Renal cortical epithelial cell (primary cell): ENCODE results near the gene SLC7A6OS. TPM values are rescaled to one million over a fixed set of nuclear protein-coding genes. Genes with fewer than 3 reads are reported as not detected.

Experiments used
- DNase-seq: peaks from one replicate; pipeline ENCODE4 v3.0.0-alpha.2; 2011; ENCODE audit warnings: low read depth
- total RNA-seq: library from RNA; depleted of rRNA; stranded (reverse); fragments of >200 nt; gene quantifications from 2 replicates; pipeline ENCODE4 v1.2.3, GENCODE V29; 2014

Gene SLC7A6OS
- total RNA-seq, 1 donor from 2014 or later = 12.1 TPM

- no peak for DNase-seq
These were observed 30.8 kb downstream of the SLC7A6OS start for GRCh38 chr16:68279726-68280558.

GRCh38 chr16:68276223-68276622 is 34.5 kb downstream of the SLC7A6OS start:
- no peak for DNase-seq

DNA sequence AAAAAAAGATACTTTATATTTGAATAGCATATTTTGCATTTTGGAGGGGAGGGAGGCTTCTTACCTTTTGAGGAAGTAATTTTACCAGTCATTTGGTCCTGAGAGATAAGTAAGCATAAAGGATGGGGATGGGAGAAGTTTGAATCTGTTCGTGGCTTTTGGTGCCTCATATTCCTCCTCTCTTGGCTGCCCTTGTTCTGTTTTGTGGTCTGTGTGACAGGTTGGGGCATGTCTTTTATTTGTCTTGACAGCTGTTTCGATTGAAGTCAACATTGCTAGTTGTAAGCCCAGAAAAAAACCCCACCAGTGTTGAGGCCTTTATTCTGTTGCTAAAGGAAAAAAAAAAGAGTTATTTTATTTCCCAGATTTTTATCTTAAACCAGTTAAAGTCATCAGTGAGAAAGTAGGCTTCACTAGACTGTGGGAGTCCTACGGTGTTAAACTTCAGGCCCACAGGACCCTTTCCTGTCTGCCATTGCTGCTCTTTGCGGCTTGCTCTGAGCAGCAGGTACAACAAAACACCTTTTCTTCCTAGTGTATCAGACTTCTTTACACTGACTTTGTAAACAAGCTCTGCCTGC is 35.0 kb downstream of the SLC7A6OS start:
- no peak for DNase-seq

DNA sequence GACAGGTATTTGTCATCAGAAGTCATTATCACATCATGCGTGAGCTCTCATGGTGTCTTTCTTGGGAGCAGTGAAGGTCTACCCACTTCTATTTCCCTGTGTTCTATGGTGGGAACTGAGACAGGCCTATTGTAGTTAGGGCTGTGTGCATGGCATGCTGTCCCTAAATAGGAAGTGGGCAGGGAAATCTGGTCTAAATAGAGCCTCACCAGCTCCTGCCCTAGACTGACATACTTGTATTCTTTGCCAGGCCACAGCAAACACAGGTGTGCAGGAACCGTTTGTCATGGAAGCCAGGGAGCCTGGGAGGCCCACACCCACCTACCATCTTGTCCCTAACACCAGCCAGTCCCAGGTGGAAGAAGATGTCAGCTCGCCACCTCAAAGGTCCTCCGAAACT is 36.3 kb downstream of the SLC7A6OS start:
- DNase-seq = no peak

DNA sequence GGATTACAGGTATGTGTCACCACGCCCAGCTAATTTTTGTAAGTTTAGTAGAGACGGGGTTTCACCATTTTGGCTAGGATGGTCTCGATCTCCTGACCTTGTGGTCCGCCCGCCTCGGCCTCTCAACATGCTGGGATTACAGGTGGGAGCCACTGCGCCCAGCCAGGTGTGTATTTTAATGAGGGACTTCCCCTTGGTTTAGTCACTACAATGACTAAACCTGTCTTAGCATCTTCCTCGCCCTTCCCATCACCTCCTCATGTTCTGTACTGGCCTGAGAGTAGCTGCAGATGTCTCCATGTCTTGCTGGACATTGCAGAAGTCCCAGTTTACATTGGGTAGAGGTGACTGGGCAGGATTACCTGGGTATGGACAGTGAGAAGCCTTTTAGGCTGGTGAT is 36.9 kb downstream of the SLC7A6OS start:
- DNase-seq = no peak

DNA sequence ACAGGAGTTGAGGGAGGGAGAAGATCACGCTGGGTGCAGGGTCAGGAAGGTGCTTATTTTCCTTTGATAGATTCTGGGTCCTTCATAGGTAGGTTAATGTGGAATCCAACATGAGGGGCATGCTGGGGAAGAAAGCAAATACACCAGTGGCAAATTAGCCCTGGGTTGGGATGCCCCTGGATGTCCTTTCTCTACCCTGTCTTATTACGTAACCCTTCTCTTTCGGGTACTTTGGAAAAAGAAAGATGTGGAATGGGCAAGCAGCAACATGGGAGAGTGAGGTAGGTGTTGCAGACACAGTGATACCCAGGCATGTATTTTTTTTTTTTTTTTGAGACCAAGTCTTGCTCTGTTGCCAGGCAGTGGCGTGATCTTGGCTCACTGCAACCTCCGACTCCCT is 37.3 kb downstream of the SLC7A6OS start:
- no peak for DNase-seq

DNA sequence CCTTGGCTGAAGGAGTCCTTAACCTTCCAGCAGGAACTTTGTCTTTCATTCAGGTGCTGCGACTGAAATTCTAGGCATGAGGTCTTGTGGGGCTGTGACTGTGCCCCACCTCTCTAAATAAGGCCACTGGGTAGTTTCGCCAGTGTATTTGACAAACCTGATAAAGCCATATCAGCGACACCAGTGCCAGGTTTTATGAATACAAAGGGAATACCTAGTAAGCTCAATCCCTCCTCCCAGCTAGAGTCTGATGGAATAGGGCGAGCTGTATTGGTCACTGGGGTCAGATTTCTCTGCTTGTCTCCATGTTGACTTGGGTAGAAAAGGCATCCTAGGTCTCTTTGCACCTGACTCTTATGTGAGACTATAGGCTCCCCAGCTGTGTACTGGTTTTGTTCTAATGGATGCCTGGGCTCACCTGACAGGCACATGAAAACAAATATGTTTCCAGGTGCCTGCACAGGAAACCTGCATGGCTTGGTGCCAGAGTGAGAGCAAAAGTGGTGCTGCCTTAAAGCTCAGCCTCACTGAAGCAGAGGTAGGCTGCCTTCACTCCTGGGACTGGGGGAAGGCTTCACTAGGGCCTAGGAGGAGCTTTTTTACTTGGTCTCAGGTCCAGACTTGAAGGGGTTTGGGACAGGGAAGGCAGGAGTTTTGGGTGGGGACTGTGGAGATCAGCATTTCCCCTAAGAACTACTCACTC is 38.1 kb downstream of the SLC7A6OS start:
- DNase-seq = no peak

DNA sequence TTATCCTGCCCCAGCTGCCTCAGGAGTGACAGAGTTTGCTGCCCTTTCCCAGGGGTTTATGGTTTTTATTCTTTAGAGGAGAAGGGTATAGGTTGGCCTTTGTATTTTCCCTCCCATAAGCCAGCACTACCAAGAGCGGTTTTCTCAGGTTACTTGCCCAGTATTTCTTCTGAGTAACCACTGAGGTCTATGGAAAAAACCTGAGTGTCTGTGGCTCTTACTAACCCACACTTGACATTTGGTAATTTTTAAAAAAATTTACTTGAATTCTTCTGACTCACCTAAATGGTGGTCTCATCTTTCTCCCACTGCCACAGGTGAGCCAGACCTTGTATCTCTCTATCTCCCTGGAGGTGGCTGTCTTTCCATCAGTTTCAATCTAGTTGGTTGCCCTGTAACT is 40.4 kb downstream of the SLC7A6OS start:
- no peak for DNase-seq

DNA sequence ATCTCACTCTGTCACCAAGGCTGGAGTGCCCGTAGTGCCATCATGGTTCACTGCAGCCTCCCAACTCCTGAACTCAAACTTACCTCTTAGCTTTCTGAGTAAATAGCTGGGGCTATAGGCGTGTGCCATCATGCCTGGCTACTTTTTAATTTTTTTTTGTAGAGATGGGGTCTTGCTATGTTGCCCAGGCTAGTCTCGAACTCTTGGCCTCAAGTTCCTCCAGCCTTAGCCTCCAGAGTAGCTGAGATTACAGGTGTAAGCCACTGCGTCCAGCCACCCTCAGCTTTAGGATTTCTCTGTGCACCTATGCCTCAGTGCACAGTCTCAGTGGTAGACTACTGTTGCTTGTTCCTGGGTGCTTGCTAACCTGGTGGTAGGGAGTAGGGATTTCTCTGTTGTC is 41.0 kb downstream of the SLC7A6OS start:
- DNase-seq = no peak

GRCh38 chr16:68267612-68268405 is 42.9 kb downstream of the SLC7A6OS start:
- DNase-seq = peak; percentile 17

GRCh38 chr16:68265078-68265920 is 45.4 kb downstream of the SLC7A6OS start:
- peak; percentile 87 for DNase-seq

GRCh38 chr16:68264128-68265077 is 46.3 kb downstream of the SLC7A6OS start, which contains the start of gene SLC7A6:
SLC7A6 (plus strand) TSS chr16:68264526; CDS start chr16:68274727, 10,201 bp downstream.
- DNase-seq = no peak

GRCh38 chr16:68263559-68264127 is 47.1 kb downstream of the SLC7A6OS start:
- DNase-seq = no peak

- no peak for DNase-seq
These were observed 51.5 kb downstream of the SLC7A6OS start for GRCh38 chr16:68259007-68259825.

DNA sequence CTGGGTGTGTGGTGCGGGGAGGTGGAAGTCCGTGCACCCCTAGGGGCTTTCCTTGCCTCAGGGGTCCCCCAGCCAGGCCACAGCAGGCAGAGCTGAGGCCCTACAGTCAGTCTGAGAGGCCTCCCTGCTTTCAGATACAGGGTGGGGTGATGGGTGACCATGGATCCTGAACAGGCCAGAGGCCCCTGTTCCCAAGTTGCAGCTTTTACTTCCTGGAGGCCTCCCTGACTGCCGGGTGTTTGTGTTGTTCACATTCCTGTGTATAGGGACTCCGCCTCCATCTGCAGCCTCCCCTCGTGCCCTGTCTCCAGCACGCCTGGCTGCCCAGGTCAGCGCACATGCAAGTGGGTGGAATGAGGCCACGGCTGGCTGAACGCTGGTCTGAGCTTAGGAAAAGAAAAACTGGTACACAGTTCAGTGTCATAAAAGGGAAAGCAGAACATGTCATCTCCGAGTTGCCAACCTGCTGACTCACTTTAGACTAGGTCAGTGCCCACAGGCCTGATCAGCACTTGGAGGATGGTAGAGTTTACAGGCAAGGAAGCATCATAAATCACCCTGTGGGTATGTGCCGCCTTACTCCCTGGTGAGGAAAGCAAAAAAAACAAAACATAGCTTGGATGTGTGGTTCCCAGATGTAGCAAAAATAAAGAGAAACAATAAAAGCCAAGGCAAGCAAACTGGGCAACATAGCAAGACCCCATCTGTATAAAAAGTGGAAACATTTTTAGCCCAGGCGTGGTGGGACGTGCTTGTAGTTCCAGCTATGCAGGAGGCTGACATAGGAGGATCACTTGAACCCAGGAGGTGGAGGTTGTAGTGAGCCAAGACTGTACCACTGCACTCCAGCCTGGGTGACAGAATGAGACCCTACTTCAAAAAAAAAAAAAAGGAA is 52.6 kb downstream of the SLC7A6OS start:
- peak; percentile 100 for DNase-seq

GRCh38 chr16:68257251-68257905 is 53.4 kb downstream of the SLC7A6OS start:
- DNase-seq = peak; percentile 30

GRCh38 chr16:68255712-68256111 is 55.0 kb downstream of the SLC7A6OS start:
- no peak for DNase-seq
